22Rv1 (cell line): Measurements from ENCODE around the gene MET.
A peak's percentile ranks its signal among the peaks of the same experiment; 100 is the strongest.

Experiments
- H3K27ac ChIP-seq: fragments of 450-650 bp; 2 replicates; pipeline ENCODE4 v1.5.1; 2017
- CTCF ChIP-seq: fragments of 450-650 bp; IDR thresholded peaks from 2 replicates; pipeline ENCODE4 v1.5.1; 2017; ENCODE audit warnings: mild to moderate bottlenecking
- ZFX ChIP-seq: fragments of 450-650 bp; IDR thresholded peaks from 2 replicates; pipeline ENCODE4 v1.6.1; 2017; ENCODE audit warnings: antibody characterized with exemption, borderline replicate concordance

MET gene

GRCh38 chr7:116799916-116800315, 127.9 kb downstream of the MET start:
- H3K27ac ChIP-seq: no peak overlapping the region
- TF ChIP-seq CTCF (no peak), ZFX (no peak)

- H3K27ac ChIP-seq: no peak overlapping the region
- no peak for TF ChIP-seq CTCF
- no peak for TF ChIP-seq ZFX
Measured at GRCh38 chr7:116800594-116800993, 128.6 kb downstream of the MET start.

GRCh38 chr7:116801092-116801710, 129.2 kb downstream of the MET start:
- TF ChIP-seq ZFX (no peak), CTCF (no peak)
- no peak overlapping the region for H3K27ac ChIP-seq

GRCh38 chr7:116802144-116802745, 130.2 kb downstream of the MET start:
- no peak for TF ChIP-seq ZFX
- no peak for TF ChIP-seq CTCF
- H3K27ac ChIP-seq: peak overlapping the region; percentile 67

- peak; percentile 79 for TF ChIP-seq CTCF
- TF ChIP-seq ZFX: no peak
- peak overlapping the region; percentile 67 for H3K27ac ChIP-seq
Measured at GRCh38 chr7:116802746-116803152, 130.8 kb downstream of the MET start.

- H3K27ac ChIP-seq: peak overlapping the region; percentile 67
- TF ChIP-seq ZFX (no peak), CTCF (no peak)
Measured at GRCh38 chr7:116804471-116804870, 132.5 kb downstream of the MET start.

GRCh38 chr7:116805100-116805544, 133.1 kb downstream of the MET start:
- TF ChIP-seq ZFX: no peak
- no peak for TF ChIP-seq CTCF
- peak overlapping the region; percentile 67 for H3K27ac ChIP-seq
